ENCODE results near the gene YBEY. TPM values are rescaled to one million over a fixed set of nuclear protein-coding genes. Genes with fewer than 3 reads are reported as not detected.

YBEY gene
- total and polyA plus RNA-seq, 5 experiments from 2014 or later, result 14.2 to 22.2 (median 14.8) TPM

DNA sequence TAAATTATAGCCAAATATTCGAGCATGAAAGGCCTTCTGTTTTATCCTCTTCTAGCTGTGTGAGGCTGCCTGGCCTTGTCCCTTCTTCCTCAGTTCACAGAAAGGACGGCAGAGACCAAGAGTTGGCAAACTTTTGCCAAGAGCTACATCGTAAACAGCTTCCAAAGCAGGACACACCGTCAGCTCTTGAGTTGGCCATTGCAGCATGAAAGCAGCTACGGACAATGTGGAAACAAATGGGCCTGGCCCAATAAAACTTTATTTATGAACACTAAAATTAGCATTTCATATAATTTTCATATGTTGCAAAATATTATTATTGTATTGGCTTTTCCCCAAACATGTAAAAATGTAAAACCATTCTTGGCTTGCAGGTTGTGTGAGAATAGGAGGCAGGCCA is 26.8 kb downstream of the YBEY start:
- H3K4me1 Mint-ChIP-seq, result no peaks in the 10 kb centered on the region
- H3K4me3 Mint-ChIP-seq, result no peak overlapping the region
- no peak for DNase-seq
- H3K9me3 Mint-ChIP-seq, result no peaks in the 10 kb centered on the region
- H3K36me3 Mint-ChIP-seq, result peaks cover 0 to 2% (median 0%) of the 10 kb centered on the region in 3 donors
- no peak overlapping the region for H3K27ac Mint-ChIP-seq
- POLR2A ChIA-PET, result no interaction called here
- no peak for ATAC-seq
- no peaks in the 10 kb centered on the region for H3K27me3 Mint-ChIP-seq

DNA sequence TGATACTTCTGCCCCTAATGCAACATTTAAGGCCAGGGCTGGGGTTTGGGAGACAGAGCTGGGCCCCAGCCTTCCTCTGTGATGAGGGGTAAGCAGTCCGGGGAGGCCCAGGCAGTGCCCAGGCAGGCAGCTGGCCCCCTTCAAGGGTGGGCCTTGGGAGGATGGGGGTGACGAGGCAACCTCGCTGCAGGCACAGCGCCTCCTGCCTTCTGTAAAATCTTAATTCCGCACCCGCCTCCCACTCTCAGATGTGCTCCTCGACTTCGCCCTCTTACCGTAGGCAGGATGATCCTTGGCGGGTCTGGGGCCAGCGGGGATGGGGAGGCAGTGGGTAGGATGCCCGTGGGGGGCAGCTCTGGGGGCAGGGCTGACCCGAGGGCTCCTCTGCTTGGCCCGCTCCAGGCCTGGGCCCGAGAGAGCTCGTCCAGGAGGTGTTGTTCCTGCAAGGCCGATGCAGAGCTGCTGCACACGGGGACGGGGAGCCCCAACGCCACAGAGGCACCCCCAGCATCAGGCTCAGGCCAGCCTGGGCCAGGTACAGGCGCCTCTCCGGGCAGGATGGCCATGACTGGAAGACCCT is 28.4 kb downstream of the YBEY start:
- DNase-seq (no peak), ATAC-seq (no peak)
- POLR2A ChIA-PET, result no interaction called here
- Mint-ChIP-seq H3K9me3 (no peaks in the 10 kb centered on the region), H3K4me1 (no peaks in the 10 kb centered on the region), H3K36me3 (no peaks in the 10 kb centered on the region), H3K4me3 (no peak overlapping the region), H3K27me3 (no peaks in the 10 kb centered on the region), H3K27ac (no peak overlapping the region)

DNA sequence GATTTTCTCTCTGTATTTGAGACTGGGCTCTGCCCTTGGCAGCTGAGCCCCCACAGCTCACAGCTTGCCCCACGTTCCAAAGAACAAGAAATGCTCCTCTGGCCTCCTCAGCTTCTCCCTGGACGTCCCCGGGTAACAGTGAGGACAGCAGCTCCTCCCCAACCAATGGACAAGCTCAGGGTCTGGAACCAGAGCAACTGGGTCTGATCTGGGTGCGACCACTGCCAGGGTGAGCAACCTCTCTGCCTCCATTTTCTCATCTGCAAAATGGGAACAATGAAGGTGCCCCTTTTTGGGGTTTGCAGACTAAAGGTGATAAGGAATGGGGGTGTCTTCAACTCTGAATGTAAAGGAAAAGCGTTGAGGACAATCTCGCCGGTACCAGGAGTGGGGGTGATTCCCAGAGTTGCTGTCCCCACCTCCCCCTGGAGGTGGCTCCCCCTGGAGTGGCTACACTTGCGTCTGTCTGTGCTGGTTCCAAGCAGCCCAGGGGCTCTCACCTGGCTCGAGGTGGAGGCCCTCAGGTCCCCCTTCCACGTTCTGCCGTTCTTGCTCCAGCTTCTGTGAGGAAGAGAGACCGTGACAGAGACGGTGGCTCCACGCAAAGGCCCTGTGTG is 30.7 kb downstream of the YBEY start:
- H3K4me3 Mint-ChIP-seq, result no peak overlapping the region
- DNase-seq, result no peak
- H3K36me3 Mint-ChIP-seq, result no peaks in the 10 kb centered on the region
- peaks cover 0 to 9% (median 6%) of the 10 kb centered on the region in 4 donors for H3K4me1 Mint-ChIP-seq
- ATAC-seq, result no peak
- no peaks in the 10 kb centered on the region for H3K9me3 Mint-ChIP-seq
- H3K27me3 Mint-ChIP-seq, result no peaks in the 10 kb centered on the region
- POLR2A ChIA-PET, result no interaction called here
- H3K27ac Mint-ChIP-seq, result no peak overlapping the region

DNA sequence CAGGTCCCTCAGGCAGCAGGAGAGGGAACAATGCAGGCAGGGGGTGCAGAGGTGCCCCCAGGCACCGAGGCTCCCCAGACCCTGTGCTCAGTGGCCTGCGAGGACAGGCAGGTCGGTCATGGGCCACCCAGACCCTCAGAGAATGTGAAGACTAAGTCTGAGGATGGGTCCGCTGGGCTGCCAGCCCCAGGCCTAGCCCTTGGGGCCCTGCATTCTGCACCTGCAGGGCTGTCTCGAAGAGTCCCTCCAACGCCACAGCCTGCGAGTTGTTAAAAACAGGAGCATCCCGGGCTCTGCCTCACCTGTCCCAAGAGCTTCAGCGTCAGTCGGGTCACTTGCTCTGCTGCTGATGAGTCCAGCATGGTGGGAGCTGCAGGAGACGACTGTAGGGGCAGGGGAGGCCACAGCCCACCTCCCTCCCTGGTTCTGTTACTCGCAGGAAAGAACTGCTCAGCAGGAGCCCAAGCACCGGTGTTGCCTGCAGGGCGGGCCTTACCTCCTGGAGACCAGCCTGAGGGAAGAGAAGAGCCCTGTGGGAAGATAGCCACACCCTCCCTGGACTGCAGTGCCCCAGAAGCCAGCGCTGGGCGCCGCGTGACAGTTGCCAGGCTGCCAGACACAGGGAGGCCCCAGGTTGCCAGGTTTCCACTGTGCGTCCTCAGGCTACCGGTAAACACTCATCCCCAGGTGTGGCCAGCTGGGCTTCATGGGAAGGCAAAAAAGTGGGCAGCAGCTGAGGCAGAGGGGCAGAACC is 31.7 kb downstream of the YBEY start:
- no peaks in the 10 kb centered on the region for H3K9me3 Mint-ChIP-seq
- peaks cover under 1 to 19% (median 16%) of the 10 kb centered on the region in 4 donors for H3K4me1 Mint-ChIP-seq
- H3K27me3 Mint-ChIP-seq, result no peaks in the 10 kb centered on the region
- DNase-seq (no peak), ATAC-seq (no peak)
- H3K4me3 Mint-ChIP-seq, result no peak overlapping the region
- POLR2A ChIA-PET, result no interaction called here
- H3K27ac Mint-ChIP-seq, result no peak overlapping the region
- no peaks in the 10 kb centered on the region for H3K36me3 Mint-ChIP-seq

DNA sequence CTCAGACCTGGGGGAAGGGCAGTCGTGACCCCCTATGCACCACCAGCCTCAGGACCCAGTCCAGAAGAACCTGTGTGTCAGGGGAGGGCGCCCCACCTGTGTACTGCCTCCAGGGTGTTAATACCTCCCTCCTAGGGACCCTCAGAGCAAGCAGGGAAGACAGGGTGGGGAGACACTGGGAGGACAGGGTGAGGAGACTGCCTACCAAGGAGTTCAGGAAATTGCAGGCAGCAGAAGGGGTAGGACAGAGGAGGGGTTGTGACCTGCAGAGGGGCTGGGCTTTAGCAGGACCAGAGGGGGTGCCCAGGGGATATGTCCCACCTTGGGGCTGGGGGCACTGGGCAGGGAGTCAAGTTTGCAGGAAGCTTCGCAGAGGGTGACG is 32.3 kb downstream of the YBEY start:
- no peak for ATAC-seq
- H3K4me3 Mint-ChIP-seq, result no peak overlapping the region
- POLR2A ChIA-PET, result interaction anchor here (0.6 kb wide), 1 partner anchor 27 kb away, joined by 5 read pairs; no protein-coding TSS in a partner anchor
- peak overlapping the region in 1 of 10 donors; percentile 13 for H3K27ac Mint-ChIP-seq
- no peaks in the 10 kb centered on the region for H3K9me3 Mint-ChIP-seq
- peaks cover 3 to 24% (median 20%) of the 10 kb centered on the region in 4 donors for H3K4me1 Mint-ChIP-seq
- DNase-seq, result no peak
- H3K36me3 Mint-ChIP-seq, result no peaks in the 10 kb centered on the region
- H3K27me3 Mint-ChIP-seq, result no peaks in the 10 kb centered on the region

DNA sequence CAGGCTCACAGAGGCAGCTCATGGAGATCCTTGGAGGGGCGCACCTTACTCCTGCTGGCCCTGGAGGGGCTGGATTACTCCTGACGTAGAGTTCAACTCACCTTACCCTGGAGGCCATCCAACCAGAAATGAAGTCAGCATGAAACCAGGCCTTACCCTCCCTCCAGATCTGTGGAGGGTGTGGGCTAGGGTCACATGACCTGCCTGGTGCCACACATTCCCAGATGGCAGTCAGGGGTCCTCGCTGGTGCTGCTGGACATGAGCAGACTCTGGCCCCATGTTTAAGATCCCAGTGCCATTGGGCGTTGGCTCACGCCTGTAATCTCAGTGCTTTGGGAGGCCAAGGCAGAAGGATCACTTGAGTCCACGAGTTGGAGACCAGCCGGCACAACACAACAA is 33.0 kb downstream of the YBEY start:
- ATAC-seq, result no peak
- Mint-ChIP-seq H3K27ac (no peak overlapping the region), H3K4me1 (peaks cover 3 to 24% (median 20%) of the 10 kb centered on the region in 4 donors), H3K36me3 (no peaks in the 10 kb centered on the region), H3K9me3 (no peaks in the 10 kb centered on the region), H3K4me3 (peak overlapping the region in 1 of 10 donors; percentile 24), H3K27me3 (no peaks in the 10 kb centered on the region)
- POLR2A ChIA-PET, result interaction anchor here (0.6 kb wide), 1 partner anchor 28 kb away, joined by 5 read pairs; no protein-coding TSS in a partner anchor
- no peak for DNase-seq

DNA sequence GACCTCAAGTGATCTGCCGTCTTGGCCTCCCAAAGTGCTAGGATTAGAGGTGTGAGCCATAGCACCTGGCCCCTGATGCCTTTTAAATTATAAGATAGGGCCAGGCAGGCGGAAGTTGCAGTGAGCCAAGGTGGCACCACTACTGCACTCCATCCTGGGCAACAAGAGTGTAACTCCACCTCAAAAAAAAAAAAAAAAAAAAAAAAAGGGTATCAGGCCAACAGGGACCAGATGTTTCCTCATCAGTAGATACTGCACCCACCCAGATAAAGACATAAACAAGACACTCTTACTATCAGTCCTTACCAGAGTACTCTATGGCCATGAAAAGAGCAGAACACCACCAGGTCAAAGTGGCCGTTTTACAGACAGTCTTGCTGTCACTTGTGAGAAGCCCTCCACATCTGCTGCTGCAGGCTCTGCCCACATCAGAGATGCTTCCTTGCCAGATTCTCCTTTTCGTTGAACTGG is 34.2 kb downstream of the YBEY start:
- H3K36me3 Mint-ChIP-seq, result no peaks in the 10 kb centered on the region

DNA sequence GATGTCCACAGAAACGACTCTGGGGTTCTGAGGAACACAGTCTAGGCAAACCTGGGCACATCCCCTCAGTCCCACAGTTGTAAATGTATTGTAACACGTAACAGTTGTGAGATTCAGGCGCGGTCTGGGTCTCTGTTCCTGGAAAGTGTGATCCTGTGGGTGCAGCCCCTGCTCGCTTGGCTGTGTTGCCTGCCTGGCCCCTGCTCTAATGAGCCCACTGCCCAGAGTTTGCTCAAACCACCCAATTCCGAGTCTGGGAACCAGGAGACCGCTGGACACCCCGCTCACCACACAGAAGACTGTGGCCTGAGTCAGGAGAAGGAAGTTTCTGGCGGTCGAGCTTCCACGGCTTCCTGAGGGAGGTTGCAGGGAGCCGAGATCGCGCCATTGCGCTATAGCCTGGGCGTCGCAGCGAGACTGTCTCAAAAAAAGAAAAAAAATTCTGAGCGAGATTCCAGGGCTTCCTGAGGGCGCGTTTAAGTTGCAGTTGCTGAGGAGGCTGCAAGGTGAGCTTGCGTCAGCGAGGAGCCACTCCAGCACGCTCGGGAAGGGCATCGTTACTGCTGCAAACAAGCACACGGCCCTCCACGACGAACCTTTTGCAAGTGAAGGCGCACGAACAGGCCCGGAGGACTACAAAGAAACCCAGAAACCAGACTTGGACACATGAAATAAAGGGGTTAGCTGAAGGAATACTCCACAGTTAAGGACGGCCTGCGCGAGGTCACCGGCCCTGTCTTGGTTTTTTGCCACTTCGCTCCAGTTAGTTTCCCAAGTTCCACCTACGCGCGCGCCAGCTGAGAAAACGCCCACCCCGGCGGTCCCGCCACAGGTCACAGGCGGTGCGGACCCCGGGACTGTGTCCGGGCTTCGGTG is 36.4 kb downstream of the YBEY start:
- H3K27ac Mint-ChIP-seq, result peak overlapping the region in 6 of 10 donors; percentile 48 to 89 (median 61)
- POLR2A ChIA-PET, result interaction anchor here (0.6 to 2.2 kb wide), 5 partner anchors 37 to 104 kb away, joined by 3 to 6 read pairs (median 4); partner anchors contain the start of genes MCM3AP and YBEY
- H3K27me3 Mint-ChIP-seq, result no peaks in the 10 kb centered on the region
- ATAC-seq (no peak), DNase-seq (peak in 2 of 10 donors; percentile 3 to 4)
- H3K4me3 Mint-ChIP-seq, result peak overlapping the region; percentile 88 to 98 (median 96)
- H3K9me3 Mint-ChIP-seq, result no peaks in the 10 kb centered on the region
- peaks cover 0 to 11% (median 4%) of the 10 kb centered on the region in 3 donors for H3K36me3 Mint-ChIP-seq
- peaks cover 9 to 38% (median 32%) of the 10 kb centered on the region in 4 donors for H3K4me1 Mint-ChIP-seq

More for the DNA sequence above, 34.2 kb downstream of the YBEY start:
- no peak overlapping the region for H3K27ac Mint-ChIP-seq
- no peak for ATAC-seq
- POLR2A ChIA-PET, result no interaction called here
- no peaks in the 10 kb centered on the region for H3K9me3 Mint-ChIP-seq
- H3K4me3 Mint-ChIP-seq, result no peak overlapping the region
- peaks cover 5 to 25% (median 22%) of the 10 kb centered on the region in 4 donors for H3K4me1 Mint-ChIP-seq
- no peaks in the 10 kb centered on the region for H3K27me3 Mint-ChIP-seq
- no peak for DNase-seq

DNA sequence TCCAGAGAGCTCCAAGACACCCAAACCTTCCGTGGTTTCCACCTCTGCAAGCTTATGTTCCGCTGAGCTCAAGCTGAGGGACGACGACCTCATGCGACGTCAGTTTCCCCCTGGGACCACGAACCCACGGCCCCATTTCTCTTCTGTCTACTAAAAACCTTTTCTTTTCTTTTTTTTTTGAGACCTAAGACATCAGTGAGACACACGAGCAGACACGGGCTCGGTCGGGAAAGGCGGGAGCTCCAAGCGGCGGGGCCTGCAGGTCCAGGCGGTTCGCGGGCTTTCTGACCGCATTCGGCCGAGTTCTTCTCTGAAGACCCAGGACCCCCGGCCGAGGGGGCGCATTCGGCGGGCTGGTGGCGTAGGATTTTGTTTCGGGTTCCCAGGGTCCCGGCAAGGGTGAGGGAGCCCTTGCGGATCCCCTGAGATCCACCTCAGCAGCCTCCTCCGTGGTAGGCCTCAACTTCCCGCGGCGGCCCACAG is 37.1 kb downstream of the YBEY start:
- Mint-ChIP-seq H3K9me3 (no peaks in the 10 kb centered on the region), H3K36me3 (peaks cover 0 to 18% (median 4%) of the 10 kb centered on the region in 3 donors), H3K27ac (peak overlapping the region in 7 of 10 donors; percentile 48 to 89 (median 59)), H3K4me3 (peak overlapping the region; percentile 88 to 98 (median 96)), H3K4me1 (peaks cover 9 to 38% (median 32%) of the 10 kb centered on the region in 4 donors), H3K27me3 (no peaks in the 10 kb centered on the region)
- POLR2A ChIA-PET, result interaction anchor here (0.6 to 2.2 kb wide), 7 partner anchors 35 to 103 kb away, joined by 3 to 6 read pairs (median 4); partner anchors contain the start of genes MCM3AP and YBEY
- ATAC-seq, result peak; percentile 3 to 5
- no peak for DNase-seq

DNA sequence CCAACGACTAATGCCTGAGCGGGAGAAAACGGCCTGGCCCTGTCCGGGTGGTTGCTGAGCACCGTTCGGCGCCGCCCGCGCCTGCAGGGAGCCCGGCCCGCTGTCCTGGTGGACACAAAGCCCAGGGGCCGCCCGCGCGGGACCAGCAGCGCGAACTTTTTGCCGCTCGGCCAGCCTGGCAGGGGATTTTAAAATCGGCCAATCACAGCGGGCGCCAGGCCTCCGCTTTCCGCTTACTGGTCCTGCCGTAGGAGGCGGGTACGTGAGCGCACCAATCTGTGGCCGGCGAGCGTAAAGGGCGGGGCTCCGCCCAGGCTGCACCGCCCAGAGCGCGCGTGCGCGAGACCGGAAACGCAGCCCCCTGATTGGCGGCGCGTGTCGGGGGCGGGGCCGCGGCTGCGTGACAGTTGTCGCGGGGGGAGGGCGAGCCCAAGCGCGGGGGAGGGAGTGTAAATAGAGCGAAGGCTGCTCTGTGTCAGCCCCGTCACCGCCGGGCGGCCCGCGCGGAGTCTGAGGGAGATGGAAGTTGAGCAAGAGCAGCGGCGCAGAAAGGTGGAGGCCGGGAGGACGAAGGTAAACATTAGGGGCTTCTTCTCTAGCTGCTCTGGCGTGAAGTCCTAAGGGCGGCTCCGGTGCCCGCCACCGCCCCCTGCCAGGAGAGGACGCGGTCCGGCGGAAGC is 37.7 kb downstream of the YBEY start, which contains the start of the genes C21orf58 and PCNT:
Gene C21orf58, minus strand, starts transcription at position 161 of the 680 bp plus-strand sequence. CDS start 1,132 bp downstream, outside the sequence.
Gene PCNT, plus strand, starts transcription at position 447 of the 680 bp plus-strand sequence. Its CDS starts 73 bp downstream, at position 520.
- Mint-ChIP-seq H3K36me3 (peaks cover 0 to 24% (median 5%) of the 10 kb centered on the region in 3 donors), H3K4me1 (peaks cover 9 to 38% (median 32%) of the 10 kb centered on the region in 4 donors), H3K9me3 (no peaks in the 10 kb centered on the region), H3K27ac (peak within 1 kb of the TSS; percentile 89 to 99 (median 98)), H3K27me3 (no peaks in the 10 kb centered on the region), H3K4me3 (peak within 1 kb of the TSS; percentile 88 to 98 (median 96))
- ATAC-seq (peak; percentile 84), DNase-seq (peak; percentile 94 to 99 (median 98))
- POLR2A ChIA-PET, result interaction anchor here (0.7 to 2.2 kb wide), 6 partner anchors 35 to 135 kb away, joined by 3 to 6 read pairs (median 4); partner anchors contain the start of genes DIP2A, MCM3AP and YBEY
